H1 (cell line): ENCODE data around the gene PFKP. TPM values are rescaled to one million over a fixed set of nuclear protein-coding genes. Genes with fewer than 3 reads are reported as not detected.

Source experiments
- MAFK ChIP-seq: IDR thresholded peaks from 2 replicates; pipeline ENCODE4 v1.6.1; 2012; ENCODE audit warnings: low read depth, mild to moderate bottlenecking, improper control_type of control experiment, low read length
- PHF8 ChIP-seq: fragments of 200-600 bp; sonication (generic); conservative IDR thresholded peaks from 2 replicates; pipeline ENCODE4 v1.7.1; 2012; ENCODE audit warnings: low read depth, mild to moderate bottlenecking, inconsistent platforms, low read length, moderate library complexity
- RAD21 ChIP-seq, 2 experiments: IDR thresholded peaks in 1 of 2; conservative IDR thresholded peaks in 1 of 2; 2 replicates each; pipeline ENCODE4 v1.6.1; 2011; ENCODE audit warnings: low read depth in 2 of 2, low read length in 2 of 2, improper control_type of control experiment in 1 of 2, inconsistent platforms in 1 of 2, mild to moderate bottlenecking in 1 of 2, moderate library complexity in 1 of 2
- polyA plus RNA-seq, 7 experiments: library from polyadenylated mRNA; depleted of rRNA in 3 of 7; stranded (reverse) in 5 of 7; unstranded in 2 of 7; fragments of >200 nt in 5 of 7; fragments of 200-250 nt in 2 of 7; gene quantifications; 1 replicate in 5 of 7; 2 replicates in 1 of 7; 4 replicates in 1 of 7; pipeline versions ENCODE4 v1.2.1 to v1.2.3, GENCODE V29; 2011 to 2013; ENCODE audit warnings: missing spikeins in 2 of 7, mixed read lengths in 2 of 7
- total RNA-seq: library from RNA; stranded (reverse); fragmentation: NEBNext Ultra II Directional; extraction: Animal tissue kit (Norgen Biotek cat#: 25700); gene quantifications from 2 replicates; pipeline ENCODE4 v1.2.1, GENCODE V29; 2021

PFKP gene
- total and polyA plus RNA-seq, 2 of the 8 experiments (the other 6 are each of a cell fraction or from before 2014, with no cell fraction given), result 51.2 to 128 TPM

DNA sequence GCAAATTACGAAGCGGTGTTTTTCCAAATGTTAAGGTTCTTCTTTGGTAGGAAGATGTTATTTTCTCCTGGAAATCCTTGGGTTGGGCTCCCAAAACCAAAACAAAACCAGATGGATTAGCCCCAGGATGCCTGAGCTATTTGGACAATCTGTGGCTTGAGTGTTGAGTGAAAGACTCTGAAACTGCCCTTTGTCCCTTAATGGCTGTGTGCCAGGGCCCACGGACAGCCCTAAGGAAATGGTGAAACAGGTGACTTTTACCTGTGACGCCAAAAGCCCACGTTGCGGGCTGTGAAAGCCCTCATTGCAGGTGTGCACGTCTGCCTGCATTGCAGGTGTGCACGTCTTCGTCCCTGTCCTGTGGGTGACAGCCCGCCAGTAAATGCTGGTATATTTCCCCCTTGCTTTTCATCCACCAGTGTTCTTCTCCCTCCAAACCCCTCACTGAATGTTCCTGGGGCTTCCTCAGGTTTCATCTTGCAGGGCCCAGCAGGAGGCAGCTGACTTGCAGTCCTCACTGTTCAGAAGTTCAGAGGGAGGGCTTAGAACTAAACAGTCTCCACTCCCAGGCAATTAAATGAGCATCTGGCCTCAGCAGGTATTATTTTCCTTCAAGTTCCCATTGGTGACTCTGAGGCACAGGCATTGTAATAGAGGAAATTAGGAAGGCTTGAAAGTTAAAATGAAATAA is 10.7 kb downstream of the PFKP start (continued):
- TF ChIP-seq RAD21 (IDR thresholded peaks at IDR 0.05 in 1 of 2, conservative IDR thresholded peaks at IDR 0.05 in 1 of 2; ENCODE audit: low read depth in 2 of 2, low read length in 2 of 2) (no peak), MAFK (no peak), PHF8 (no peak)
